Mesenchymal stem cell (in vitro differentiated cells and primary cell): Measurements from ENCODE around the gene SRGAP3.

Experiments
- DNase-seq: peaks from one replicate; pipeline ENCODE4 v3.0.0-alpha.2; 2013
- H2AFZ ChIP-seq: one replicate; pipeline ENCODE4 v1.6.1; 2013; ENCODE audit warnings: low read depth, mild to moderate bottlenecking, control low read depth, inconsistent platforms, low read length, moderate library complexity
- H2AK5ac ChIP-seq: 2 replicates; pipeline ENCODE4 v1.6.1; 2013; ENCODE audit warnings: low read length, moderate library complexity, mild to moderate bottlenecking, inconsistent platforms; ENCODE audit not compliant: severe bottlenecking
- H2BK120ac ChIP-seq: one replicate; pipeline ENCODE4 v1.6.1; 2013; ENCODE audit warnings: low read depth, mild to moderate bottlenecking, inconsistent platforms, low read length, moderate library complexity
- H2BK12ac ChIP-seq, 2 experiments: one replicate each; pipeline ENCODE4 v1.6.1; 2013; ENCODE audit warnings: inconsistent platforms in 2 of 2, low read length in 2 of 2, mild to moderate bottlenecking in 2 of 2, moderate library complexity in 2 of 2, control low read depth in 1 of 2
- H2BK15ac ChIP-seq: one replicate; pipeline ENCODE4 v1.6.1; 2013; ENCODE audit warnings: mild to moderate bottlenecking, low read depth, inconsistent platforms; ENCODE audit not compliant: poor library complexity, severe bottlenecking
- H2BK5ac ChIP-seq: 2 replicates; pipeline ENCODE4 v1.6.1; 2013; ENCODE audit warnings: low read depth, mild to moderate bottlenecking, low read length, control low read depth, inconsistent platforms; ENCODE audit not compliant: poor library complexity, severe bottlenecking
- H3K14ac ChIP-seq, 2 experiments: one replicate each; pipeline ENCODE4 v1.6.1; 2013; ENCODE audit warnings: inconsistent platforms in 2 of 2, low read length in 2 of 2, control low read depth in 1 of 2, mild to moderate bottlenecking in 1 of 2, moderate library complexity in 1 of 2
- H3K18ac ChIP-seq, 2 experiments: one replicate each; pipeline ENCODE4 v1.6.1; 2013; ENCODE audit warnings: inconsistent platforms in 2 of 2, low read length in 2 of 2, control low read depth in 1 of 2, low read depth in 1 of 2, mild to moderate bottlenecking in 1 of 2
- H3K23ac ChIP-seq, 2 experiments: one replicate each; pipeline ENCODE4 v1.6.1; 2013; ENCODE audit warnings: inconsistent platforms in 2 of 2, low read length in 2 of 2, mild to moderate bottlenecking in 2 of 2, moderate library complexity in 2 of 2, control low read depth in 1 of 2
- H3K27ac ChIP-seq: 2 replicates; pipeline ENCODE4 v1.5.1; 2013; ENCODE audit warnings: mild to moderate bottlenecking, moderate library complexity, low read length, control low read depth, inconsistent platforms; ENCODE audit not compliant: poor library complexity, severe bottlenecking
- H3K27me3 ChIP-seq, 2 experiments: 2 replicates each; pipeline versions ENCODE4 v1.6.1 to v1.7.0; 2013; ENCODE audit warnings: low read length in 2 of 2, mild to moderate bottlenecking in 2 of 2, moderate library complexity in 2 of 2, control low read depth in 1 of 2, inconsistent platforms in 1 of 2; ENCODE audit not compliant: control insufficient read depth in 1 of 2, insufficient read depth in 1 of 2
- H3K36me3 ChIP-seq, 2 experiments: 2 replicates each; pipeline versions ENCODE4 v1.6.1 to v1.7.0; 2013; ENCODE audit warnings: low read length in 2 of 2, control low read depth in 1 of 2, inconsistent platforms in 1 of 2, low read depth in 1 of 2, mild to moderate bottlenecking in 1 of 2; ENCODE audit not compliant: insufficient read depth in 2 of 2, control insufficient read depth in 1 of 2
- H3K4ac ChIP-seq, 2 experiments: one replicate each; pipeline ENCODE4 v1.6.1; 2013; ENCODE audit warnings: inconsistent platforms in 2 of 2, low read length in 2 of 2, mild to moderate bottlenecking in 2 of 2, moderate library complexity in 2 of 2, control low read depth in 1 of 2, low read depth in 1 of 2
- H3K4me1 ChIP-seq: 2 replicates; pipeline ENCODE4 v1.6.1; 2013; ENCODE audit warnings: low read depth, low read length, control low read depth; ENCODE audit not compliant: control insufficient read depth, insufficient read depth
- H3K4me2 ChIP-seq: 2 replicates; pipeline ENCODE4 v1.6.1; 2013; ENCODE audit warnings: low read length, mild to moderate bottlenecking, inconsistent platforms; ENCODE audit not compliant: poor library complexity, severe bottlenecking
- H3K4me3 ChIP-seq, 2 experiments: 2 replicates each; pipeline versions ENCODE4 v1.5.1 to v1.7.0; 2013; ENCODE audit warnings: low read length in 2 of 2, mild to moderate bottlenecking in 2 of 2, control low read depth in 1 of 2, low read depth in 1 of 2; ENCODE audit not compliant: insufficient read depth in 1 of 2
- H3K79me1 ChIP-seq: replicated peaks from 2 replicates; pipeline ENCODE4 v1.6.1; 2013; ENCODE audit warnings: mild to moderate bottlenecking, control low read depth, low read length, inconsistent platforms; ENCODE audit not compliant: poor library complexity, severe bottlenecking
- H3K9ac ChIP-seq: 2 replicates; pipeline ENCODE4 v1.7.0; 2013; ENCODE audit warnings: mild to moderate bottlenecking, low read length, moderate library complexity
- H3K9me3 ChIP-seq: 2 replicates; pipeline ENCODE4 v1.7.0; 2013; ENCODE audit warnings: mild to moderate bottlenecking, low read length; ENCODE audit not compliant: control insufficient read depth
- H4K8ac ChIP-seq: one replicate; pipeline ENCODE4 v1.6.1; 2013; ENCODE audit warnings: inconsistent platforms, mild to moderate bottlenecking, low read length, moderate library complexity
- H4K91ac ChIP-seq: one replicate; pipeline ENCODE4 v1.6.1; 2013; ENCODE audit warnings: mild to moderate bottlenecking, low read length, inconsistent platforms
- WGBS: methylation state at CpG from one replicate; pipeline ENCODE4 v1.1.7; 2013; ENCODE audit warnings: mixed read lengths; 5-methylcytosine and 5-hydroxymethylcytosine counted together

Gene SRGAP3

GRCh38 chr3:8966150-8966819 lies 283.2 kb downstream of the SRGAP3 start:
- 92% methylated on average over 2 of the region's 2 CpGs for WGBS

GRCh38 chr3:8964436-8965370 lies 284.7 kb downstream of the SRGAP3 start:
- Histone ChIP-seq H2AK5ac (no peak overlapping the region), H3K23ac (no peak overlapping the region), H3K27me3 (peaks cover 11 to 12% of the 10 kb centered on the region in 2 experiments), H2BK5ac (no peak overlapping the region), H3K79me1 (peaks cover 7% of the 10 kb centered on the region), H3K4ac (no peak overlapping the region), H3K18ac (no peak overlapping the region), H2BK120ac (no peak overlapping the region), H4K91ac (no peak overlapping the region), H3K36me3 (no peaks in the 10 kb centered on the region), H2AFZ (no peak overlapping the region), H3K9ac (peak overlapping the region; percentile 26), H4K8ac (peak overlapping the region; percentile 45), H3K4me2 (no peak overlapping the region), H2BK12ac (no peak overlapping the region), H3K4me3 (peak overlapping the region in 1 of 2 experiments; percentile 91), H3K27ac (no peak overlapping the region), H3K14ac (no peak overlapping the region), H2BK15ac (no peak overlapping the region), H3K9me3 (no peaks in the 10 kb centered on the region), H3K4me1 (no peaks in the 10 kb centered on the region)
- 59% methylated on average over 10 of the region's 11 CpGs for WGBS
- DNase-seq = peak; percentile 33

More at GRCh38 chr3:8966150-8966819, 283.2 kb downstream of the SRGAP3 start:
- Histone ChIP-seq H3K79me1 (peaks cover 4% of the 10 kb centered on the region), H3K27ac (no peak overlapping the region), H3K4me2 (no peak overlapping the region), H2BK120ac (no peak overlapping the region), H2BK5ac (no peak overlapping the region), H2BK15ac (no peak overlapping the region), H3K9ac (no peak overlapping the region), H3K4me3 (no peak overlapping the region), H4K8ac (no peak overlapping the region), H3K23ac (no peak overlapping the region), H3K36me3 (no peaks in the 10 kb centered on the region), H3K9me3 (no peaks in the 10 kb centered on the region), H3K18ac (no peak overlapping the region), H3K14ac (no peak overlapping the region), H2AK5ac (peak overlapping the region; percentile 78), H4K91ac (no peak overlapping the region), H3K27me3 (peaks cover 13 to 16% of the 10 kb centered on the region in 2 experiments), H2BK12ac (no peak overlapping the region), H3K4ac (no peak overlapping the region), H2AFZ (no peak overlapping the region), H3K4me1 (no peaks in the 10 kb centered on the region)
- DNase-seq = no peak

- peak within 1 kb of the TSS; percentile 88 for H3K4me2 ChIP-seq
- 2% methylated on average over 35 of the region's 45 CpGs for WGBS
- no peak within 1 kb of the TSS for H3K14ac ChIP-seq
- peak within 1 kb of the TSS; percentile 53 for H2BK5ac ChIP-seq
- no peak within 1 kb of the TSS for H2AK5ac ChIP-seq
- peak within 1 kb of the TSS; percentile 88 for H3K9ac ChIP-seq
- peak within 1 kb of the TSS in 1 of 2 experiments; percentile 21 for H3K4ac ChIP-seq
- H3K27ac ChIP-seq = peak within 1 kb of the TSS; percentile 83
- peak; percentile 92 for DNase-seq
- no peak within 1 kb of the TSS for H2BK12ac ChIP-seq
- H4K91ac ChIP-seq = no peak within 1 kb of the TSS
- peaks cover 3 to 4% of the 10 kb centered on the region in 2 experiments for H3K27me3 ChIP-seq
- H2BK120ac ChIP-seq = no peak within 1 kb of the TSS
- peaks cover 0 to 4% of the 10 kb centered on the region in 2 experiments for H3K36me3 ChIP-seq
- peak within 1 kb of the TSS in 1 of 2 experiments; percentile 28 for H3K18ac ChIP-seq
- no peaks in the 10 kb centered on the region for H3K4me1 ChIP-seq
- peaks cover 11% of the 10 kb centered on the region for H3K79me1 ChIP-seq
- H4K8ac ChIP-seq = peak within 1 kb of the TSS; percentile 71
- no peak within 1 kb of the TSS for H3K23ac ChIP-seq
- peak within 1 kb of the TSS; percentile 73 to 91 for H3K4me3 ChIP-seq
- no peaks in the 10 kb centered on the region for H3K9me3 ChIP-seq
- no peak within 1 kb of the TSS for H2BK15ac ChIP-seq
- H2AFZ ChIP-seq = peak within 1 kb of the TSS; percentile 74
Measured at GRCh38 chr3:8963137-8963853, 286.2 kb downstream of the SRGAP3 start, which contains the start of gene RAD18. TSS of gene RAD18 (minus strand) at chr3:8963472. CDS start at chr3:8963385, 87 bp downstream.
